ENCODE measurements around the gene PBX4. TPM values are rescaled to one million over a fixed set of nuclear protein-coding genes. Genes with fewer than 3 reads are reported as not detected.

Gene PBX4
- total and polyA plus RNA-seq, 2 donors (not counting 1 experiment from before 2014, with no cell fraction given) = 11.7 TPM

GRCh38 chr19:19636573-19637185 is 18.2 kb upstream of the PBX4 start:
- DNase-seq (no peak), ATAC-seq (ENCODE audit: low read depth) (no peak)
- H3K9me3 ChIP-seq (ENCODE audit: control extremely low read depth in 1 of 3, control insufficient read depth in 2 of 3, insufficient read depth in 1 of 3, low read length in 2 of 3) = peaks cover 0 to 4% (median 0%) of the 10 kb centered on the region in 3 donors
- peaks cover 2 to 9% of the 10 kb centered on the region in 2 donors for H3K4me1 ChIP-seq (ENCODE audit: control insufficient read depth in 2 of 2, insufficient read depth in 2 of 2, low read length in 2 of 2)
- intact Hi-C loops (cut with micrococcal nuclease) = no loop called here
- no peak overlapping the region for H3K27ac Mint-ChIP-seq
- no peak overlapping the region for H3K4me2 ChIP-seq (replicated peaks; ENCODE audit: low read depth, low read length, poor library complexity, severe bottlenecking)
- H4K20me1 ChIP-seq (ENCODE audit: control insufficient read depth, insufficient read depth, low read length, poor library complexity, severe bottlenecking) = peaks cover 39% of the 10 kb centered on the region
- H3K36me3 ChIP-seq (replicated peaks in 1 of 2; ENCODE audit: control extremely low read depth in 1 of 2, control insufficient read depth in 1 of 2, extremely low read depth in 1 of 2, insufficient read depth in 2 of 2, low read length in 1 of 2) = peaks cover 0 to 80% of the 10 kb centered on the region in 2 experiments
- 95% methylated on average over 7 of the region's 9 CpGs for WGBS (ENCODE audit: insufficient coverage)
- no peak for TF ChIP-seq CTCF (IDR thresholded peaks at IDR 0.05)
- peaks cover 42% of the 10 kb centered on the region for H3K79me2 ChIP-seq (ENCODE audit: control insufficient read depth, insufficient read depth, low read length)
- H3K27me3 ChIP-seq (replicated peaks in 1 of 4; ENCODE audit: control extremely low read depth in 1 of 4, control insufficient read depth in 3 of 4, insufficient read depth in 4 of 4, low read length in 3 of 4) = no peaks in the 10 kb centered on the region
- no peak overlapping the region for H3K4me3 Mint-ChIP-seq
- ChIA-PET POLR2A (no interaction called here), CTCF (no interaction called here)
- no peak overlapping the region for H3K27ac ChIP-seq (ENCODE audit: low read length in 2 of 2)
- H2AFZ ChIP-seq (ENCODE audit: insufficient read depth, low read depth, low read length, poor library complexity, severe bottlenecking) = no peak overlapping the region
- peaks cover 2% of the 10 kb centered on the region for H3K4me1 Mint-ChIP-seq
- no peaks in the 10 kb centered on the region for H3K9me3 Mint-ChIP-seq (ENCODE audit: insufficient read depth)
- H3K27me3 Mint-ChIP-seq = no peaks in the 10 kb centered on the region
- H3K9ac ChIP-seq (ENCODE audit: low read length) = no peak overlapping the region
- no peak overlapping the region for H3K4me3 ChIP-seq (ENCODE audit: control extremely low read depth in 1 of 5, extremely low read depth in 1 of 5, insufficient read depth in 1 of 5, low read depth in 2 of 5, low read length in 4 of 5)

DNA sequence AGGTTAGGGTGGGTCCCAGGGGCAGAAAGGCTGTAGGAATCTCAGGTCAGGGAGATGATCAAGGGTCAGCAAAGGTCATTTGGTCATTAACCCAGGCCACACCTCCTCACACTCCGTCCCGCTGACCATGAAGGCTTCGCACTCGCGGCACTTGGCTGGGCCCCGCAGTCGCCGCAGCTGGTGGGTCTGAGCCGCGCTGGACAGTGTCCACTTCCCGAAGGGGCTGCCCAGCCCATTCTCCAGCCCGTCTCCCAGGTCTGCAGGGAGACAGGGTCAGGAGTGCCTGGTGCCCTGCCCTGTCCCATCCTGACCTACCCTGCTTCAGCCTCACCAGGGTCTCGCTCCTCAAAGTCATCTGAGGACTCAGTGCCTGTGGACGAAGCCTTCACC is 16.8 kb upstream of the PBX4 start:
- no peaks in the 10 kb centered on the region for H3K27me3 Mint-ChIP-seq
- no peaks in the 10 kb centered on the region for H3K9me3 Mint-ChIP-seq (ENCODE audit: insufficient read depth)
- no peak for TF ChIP-seq CTCF (IDR thresholded peaks at IDR 0.05)
- TF ChIP-seq EZH2 (IDR thresholded peaks at IDR 0.05; ENCODE audit: borderline replicate concordance, insufficient read depth, low read depth, low read length, poor library complexity, severe bottlenecking) = no peak
- H3K27ac ChIP-seq (ENCODE audit: low read length in 2 of 2) = no peak overlapping the region
- no peak overlapping the region for H3K4me3 ChIP-seq (ENCODE audit: control extremely low read depth in 1 of 5, extremely low read depth in 1 of 5, insufficient read depth in 1 of 5, low read depth in 2 of 5, low read length in 4 of 5)
- POLR2A ChIA-PET = no interaction called here
- H3K4me1 ChIP-seq (ENCODE audit: control insufficient read depth in 2 of 2, insufficient read depth in 2 of 2, low read length in 2 of 2) = peaks cover 0 to 6% of the 10 kb centered on the region in 2 donors
- DNase-seq (no peak), ATAC-seq (ENCODE audit: low read depth) (no peak)
- 99% methylated on average over 12 of the region's 14 CpGs for WGBS (ENCODE audit: insufficient coverage)
- no peaks in the 10 kb centered on the region for H3K27me3 ChIP-seq (replicated peaks in 1 of 4; ENCODE audit: control extremely low read depth in 1 of 4, control insufficient read depth in 3 of 4, insufficient read depth in 4 of 4, low read length in 3 of 4)
- H3K36me3 ChIP-seq (replicated peaks in 1 of 2; ENCODE audit: control extremely low read depth in 1 of 2, control insufficient read depth in 1 of 2, extremely low read depth in 1 of 2, insufficient read depth in 2 of 2, low read length in 1 of 2) = peaks cover 0 to 77% of the 10 kb centered on the region in 2 experiments
- no peak overlapping the region for H3K4me2 ChIP-seq (replicated peaks; ENCODE audit: low read depth, low read length, poor library complexity, severe bottlenecking)
- peaks cover 2% of the 10 kb centered on the region for H3K4me1 Mint-ChIP-seq
- H3K4me3 Mint-ChIP-seq = no peak overlapping the region
- no peak overlapping the region for H3K9ac ChIP-seq (ENCODE audit: low read length)
- peaks cover 32% of the 10 kb centered on the region for H3K79me2 ChIP-seq (ENCODE audit: control insufficient read depth, insufficient read depth, low read length)
- H3K27ac Mint-ChIP-seq = no peak overlapping the region
- intact Hi-C loops (cut with micrococcal nuclease) = no loop called here
- H4K20me1 ChIP-seq (ENCODE audit: control insufficient read depth, insufficient read depth, low read length, poor library complexity, severe bottlenecking) = peaks cover 38% of the 10 kb centered on the region
- H2AFZ ChIP-seq (ENCODE audit: insufficient read depth, low read depth, low read length, poor library complexity, severe bottlenecking) = no peak overlapping the region
- CTCF ChIA-PET = interaction anchor here (1.3 kb wide), 1 partner anchor 103 kb away, joined by 3 read pairs; no protein-coding TSS in a partner anchor
- H3K9me3 ChIP-seq (ENCODE audit: control extremely low read depth in 1 of 3, control insufficient read depth in 2 of 3, insufficient read depth in 1 of 3, low read length in 2 of 3) = peaks cover 0 to 4% (median 0%) of the 10 kb centered on the region in 3 donors
